Occipital lobe (tissue), 2 donors: Measurements from ENCODE around the gene UQCRC2. TPM values are rescaled to one million over a fixed set of nuclear protein-coding genes. Genes with fewer than 3 reads are reported as not detected.
"Not testable (repeated sequence)": the region's sequence is repeated elsewhere in the genome, so short reads cannot be mapped to it uniquely, and the experiment has no call there.

Experiments used
- DNase-seq: peaks from one replicate; lab custom pipeline; 2025; lab: John Stamatoyannopoulos, UW
- total RNA-seq: library from RNA; depleted of rRNA; stranded (reverse); fragments of >200 nt; gene quantifications from one replicate; pipeline ENCODE4 v1.2.3, GENCODE V29; 2014

The UQCRC2 gene
- total RNA-seq, 1 donor from 2014 or later, result 301 TPM

GRCh38 chr16:21982108-21982507, 28.9 kb downstream of the UQCRC2 start:
- DNase-seq, result no peak

DNA sequence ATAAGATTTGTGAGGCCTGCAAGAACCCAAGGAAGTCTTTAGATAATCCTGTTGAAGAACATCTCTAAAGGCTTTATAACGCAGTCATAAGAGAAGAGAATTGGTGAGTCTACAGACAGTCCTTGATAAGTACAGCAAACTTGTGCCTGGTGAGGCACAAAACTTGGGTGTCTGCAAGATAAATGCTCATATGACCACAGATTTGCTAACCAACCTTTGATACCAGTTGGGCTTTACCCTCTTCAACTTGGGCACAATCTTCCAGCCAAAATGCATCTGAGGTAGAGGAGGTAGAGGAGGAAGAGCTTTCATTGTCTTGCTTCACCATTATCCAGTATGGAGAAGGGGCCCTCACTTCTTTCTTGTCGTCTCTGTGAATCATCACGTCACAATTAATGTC, 30.9 kb downstream of the UQCRC2 start:
- no peak for DNase-seq

- DNase-seq, result no peak
Observed at GRCh38 chr16:21985524-21985923, 32.4 kb downstream of the UQCRC2 start.

- no peak for DNase-seq
Observed at GRCh38 chr16:21986692-21987246, 33.6 kb downstream of the UQCRC2 start.

DNA sequence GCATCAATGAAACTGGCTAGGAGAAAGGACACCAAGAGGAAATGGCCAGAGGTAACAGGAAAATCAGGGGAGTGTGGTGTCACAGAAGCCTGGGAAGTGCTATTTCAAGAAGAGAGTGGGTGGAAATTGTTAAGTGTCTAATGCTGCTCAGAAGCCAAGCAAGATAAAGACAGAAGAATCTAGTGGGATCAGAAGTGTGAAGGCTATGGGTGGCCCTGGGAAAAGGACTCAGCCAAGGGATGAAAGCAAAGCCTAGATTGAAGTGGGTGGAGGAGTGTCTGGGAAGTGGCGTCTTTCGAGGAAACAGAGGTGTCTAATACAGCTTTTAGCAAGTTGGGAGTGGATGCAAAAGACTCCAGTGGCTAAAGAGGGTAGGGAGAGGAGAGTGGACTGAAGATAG, 34.3 kb downstream of the UQCRC2 start:
- no peak for DNase-seq

GRCh38 chr16:21989133-21989532, 36.0 kb downstream of the UQCRC2 start:
- DNase-seq, result no peak

- DNase-seq, result no peak
Observed at GRCh38 chr16:21989751-21990150, 36.6 kb downstream of the UQCRC2 start.

DNA sequence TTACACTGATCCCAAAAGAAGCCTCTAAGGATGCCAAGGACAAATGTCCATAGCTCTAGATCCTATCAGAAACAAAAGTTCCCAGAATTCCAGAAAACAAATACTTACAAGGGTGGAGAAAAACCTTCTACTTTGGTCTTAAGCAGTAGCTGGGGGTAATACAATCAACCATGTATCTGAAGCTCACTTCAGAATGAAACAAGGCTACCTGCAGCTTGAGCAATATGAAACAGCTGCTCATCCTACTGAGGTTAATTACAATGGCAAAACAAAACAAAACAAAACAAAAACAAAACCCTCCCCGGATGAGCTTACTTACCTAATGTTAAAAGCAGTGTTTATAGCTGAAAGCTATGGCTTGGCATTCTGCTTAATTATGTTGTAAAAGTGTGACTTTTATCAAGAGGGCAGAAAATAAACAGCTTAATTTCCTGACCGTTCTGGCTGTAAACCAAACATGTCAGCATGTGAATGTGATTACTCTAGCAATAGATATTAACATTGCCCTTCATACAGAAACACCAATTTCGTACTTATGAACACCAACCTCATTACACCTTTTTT, 37.3 kb downstream of the UQCRC2 start:
- no peak for DNase-seq

DNA sequence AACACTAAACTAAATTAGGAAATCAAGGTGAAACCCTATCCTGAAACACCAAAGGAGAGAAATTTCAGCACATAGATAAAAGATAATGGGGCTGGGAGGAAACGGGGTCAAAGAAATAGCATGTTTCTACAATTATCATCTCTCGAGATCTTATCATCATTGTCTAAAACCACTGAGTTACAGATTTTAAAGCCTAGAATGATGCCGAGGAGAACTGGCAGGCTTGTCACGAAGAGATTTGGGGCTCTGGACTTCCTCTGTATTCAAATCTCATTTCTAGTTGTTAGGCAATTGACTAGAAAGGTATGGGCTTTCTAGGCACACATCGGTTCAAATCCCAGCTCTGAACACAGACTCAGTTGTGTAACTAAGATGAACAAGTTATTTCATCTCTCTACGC, 38.5 kb downstream of the UQCRC2 start:
- DNase-seq, result no peak

GRCh38 chr16:21994856-21995465, 41.8 kb downstream of the UQCRC2 start:
- DNase-seq, result no peak

GRCh38 chr16:21996923-21997696, 43.9 kb downstream of the UQCRC2 start:
- no peak for DNase-seq

DNA sequence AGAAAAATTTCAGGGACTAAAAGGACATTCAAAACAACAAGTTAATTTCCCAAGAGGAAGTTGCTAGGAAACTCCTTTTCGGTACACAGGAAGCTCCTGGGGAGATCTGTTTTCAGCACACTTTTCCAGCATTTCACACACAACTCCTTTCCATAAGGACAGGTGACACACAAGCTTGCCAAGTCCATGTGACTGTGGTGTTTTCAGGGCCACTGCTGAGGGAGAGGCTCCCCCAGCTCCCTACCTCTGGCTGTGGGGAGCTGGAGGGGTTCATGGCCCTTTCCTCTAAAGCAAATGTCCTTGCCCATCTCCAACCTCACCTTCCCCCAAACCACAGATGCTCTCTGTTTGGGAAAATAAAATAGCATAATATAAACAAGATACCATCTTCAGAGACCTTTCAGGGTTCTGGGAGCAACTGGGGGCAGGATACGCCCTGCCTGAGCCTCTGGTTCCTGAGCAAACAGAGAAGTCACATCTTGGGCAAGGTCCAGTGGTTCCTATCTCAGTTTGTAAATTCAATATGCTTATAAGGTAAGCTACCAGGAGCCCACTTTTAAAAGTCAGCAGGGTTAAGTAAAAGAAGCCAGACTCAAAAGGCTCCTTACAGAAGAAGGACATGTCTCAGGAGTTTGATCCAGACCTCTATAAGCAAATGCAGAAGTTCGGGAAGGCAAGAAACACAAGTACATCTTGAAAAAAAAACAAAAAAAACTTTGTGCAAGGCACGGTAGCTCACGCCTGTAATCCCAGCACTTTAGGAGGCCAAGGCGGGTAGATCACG, 44.7 kb downstream of the UQCRC2 start:
- DNase-seq, result no peak

- no peak for DNase-seq
Observed at GRCh38 chr16:22001591-22001990, 48.4 kb downstream of the UQCRC2 start.

DNA sequence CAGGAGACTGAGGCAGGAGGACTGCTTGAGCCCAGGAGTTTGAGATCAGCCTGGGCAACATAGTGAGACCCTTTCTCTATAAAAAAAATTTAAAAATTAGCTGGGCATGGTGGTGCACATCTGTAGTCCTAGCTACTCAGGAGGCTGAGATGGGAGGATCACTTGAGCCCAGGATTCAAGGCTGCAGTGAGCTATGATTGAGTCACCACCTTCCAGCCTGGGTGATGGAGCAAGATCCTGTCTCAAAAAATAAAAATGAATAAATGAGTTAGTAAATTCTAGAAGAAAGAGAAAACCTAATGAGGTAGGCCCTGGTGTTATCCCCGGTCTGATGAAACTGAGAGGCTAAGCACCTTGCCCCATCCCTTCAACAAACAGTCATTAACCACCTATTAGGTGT, 48.9 kb downstream of the UQCRC2 start:
- DNase-seq, result not testable (repeated sequence)

DNA sequence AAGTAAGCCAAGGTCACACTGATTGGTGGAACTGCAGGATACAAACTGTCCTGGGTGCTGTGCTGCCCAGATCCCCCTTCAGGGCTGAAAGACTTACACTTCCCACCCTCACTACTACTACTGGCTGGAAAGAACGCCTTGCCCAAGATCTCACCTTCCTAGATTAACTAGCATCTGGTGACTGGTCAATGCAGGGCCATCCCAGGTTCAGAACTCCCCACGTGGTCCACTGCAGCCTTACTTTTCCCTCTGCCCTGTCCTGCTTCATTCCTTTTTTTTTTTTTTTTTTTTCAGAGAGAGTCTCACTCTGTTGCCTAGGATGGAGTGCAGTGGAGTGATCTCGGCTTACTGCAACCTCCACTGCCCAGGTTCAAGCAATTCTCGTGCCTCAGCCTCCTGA, 50.0 kb downstream of the UQCRC2 start:
- no peak for DNase-seq

GRCh38 chr16:22004341-22004740, 51.2 kb downstream of the UQCRC2 start:
- no peak for DNase-seq

GRCh38 chr16:22005746-22006145, 52.6 kb downstream of the UQCRC2 start:
- DNase-seq, result no peak

DNA sequence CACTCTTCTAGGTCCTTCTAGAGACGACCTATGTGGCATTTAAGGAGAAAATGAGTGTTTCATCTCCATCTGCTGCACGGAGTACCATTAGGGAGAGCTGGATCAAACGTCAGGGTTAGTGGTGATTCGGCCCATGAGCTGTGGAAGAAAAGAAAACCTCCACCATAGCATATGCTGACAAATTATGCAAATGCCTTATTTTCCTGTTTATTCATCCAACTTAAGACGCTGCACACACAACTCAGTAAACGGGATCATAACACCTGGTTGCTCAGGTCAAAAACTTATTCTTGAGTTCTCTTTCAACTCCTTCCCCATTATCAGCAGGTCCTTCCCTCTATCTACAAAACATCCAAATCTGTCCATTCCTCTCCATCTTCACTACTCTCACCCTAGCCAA, 53.5 kb downstream of the UQCRC2 start:
- DNase-seq, result no peak

DNA sequence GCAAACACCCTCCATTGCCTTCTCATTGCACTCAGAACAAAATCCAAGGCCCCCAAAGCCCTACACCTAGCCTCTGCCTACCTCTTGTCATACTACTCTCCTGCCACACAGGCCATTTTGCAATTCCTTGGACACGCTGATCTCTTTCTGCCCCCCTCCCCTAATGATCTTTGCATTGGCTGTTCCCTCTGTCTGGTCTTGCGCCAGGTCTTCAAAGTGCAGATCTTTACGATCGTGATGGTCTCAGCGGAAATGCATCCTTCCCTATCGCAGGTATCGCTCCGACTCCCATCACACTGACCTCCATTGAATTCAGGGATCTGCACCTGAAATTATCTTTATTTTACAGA, 54.0 kb downstream of the UQCRC2 start:
- no peak for DNase-seq

DNA sequence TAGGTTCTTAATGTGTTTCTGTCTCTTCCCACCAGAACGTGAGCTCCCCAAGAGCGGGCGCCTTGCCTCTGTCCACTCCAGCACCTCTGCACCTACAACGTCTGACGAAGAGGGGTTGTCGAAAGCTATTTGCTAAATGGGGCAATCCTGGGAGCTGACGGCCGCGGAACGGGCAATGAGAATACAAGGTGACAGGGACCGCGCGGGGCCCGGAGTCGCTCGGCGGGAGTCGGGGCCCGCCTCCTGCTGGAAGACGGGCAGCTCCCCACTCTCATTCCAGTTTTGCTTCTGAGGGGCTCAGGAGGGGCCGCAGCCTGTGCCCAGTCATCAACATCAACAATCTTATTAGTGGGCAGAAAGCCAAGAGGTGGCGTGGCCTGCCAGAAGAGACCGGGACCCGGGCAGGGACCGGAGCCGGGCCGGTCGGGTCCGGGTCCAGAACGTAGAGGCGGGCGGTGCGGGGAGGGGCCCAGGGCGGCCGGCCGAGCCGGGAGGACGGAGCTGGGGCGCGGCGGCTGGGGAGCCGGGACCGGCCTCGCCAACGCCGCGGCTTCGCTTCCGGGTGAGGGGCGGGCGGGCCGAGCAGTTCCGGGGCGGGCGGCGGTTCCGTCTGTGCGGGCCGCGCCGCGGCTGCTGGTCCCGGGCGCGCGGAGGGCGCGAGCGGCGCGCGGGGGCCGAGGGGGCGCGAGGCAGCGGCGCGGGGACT, 54.5 kb downstream of the UQCRC2 start, which contains the start of gene MOSMO:
Gene MOSMO (plus strand): TSS at position 603 of the 706 bp plus-strand sequence. CDS start 191 bp downstream, outside the sequence.
- peak; percentile 70 for DNase-seq
